AG09309 (cell line): ENCODE measurements around the gene TMEM86B.

Source experiments
- DNase-seq: peaks from one replicate; pipeline ENCODE4 v3.0.0-alpha.2; 2010; ENCODE audit warnings: low read depth
- H3K4me3 ChIP-seq: 2 replicates; pipeline ENCODE4 v1.5.1; 2011; ENCODE audit warnings: mild to moderate bottlenecking, low read depth, low read length, moderate library complexity; ENCODE audit not compliant: control insufficient read depth
- CTCF ChIP-seq: IDR thresholded peaks from 2 replicates; pipeline ENCODE4 v1.5.1; 2011; ENCODE audit warnings: mild to moderate bottlenecking, low read depth, low read length, inconsistent platforms; ENCODE audit not compliant: insufficient read depth, control insufficient read depth; ENCODE audit errors: missing control alignments

Gene TMEM86B

GRCh38 chr19:55228403-55229031 lies at the start of gene TMEM86B:
Gene TMEM86B (minus strand): TSS chr19:55228763. CDS start chr19:55228741, 22 bp downstream.
- DNase-seq: no peak
- H3K4me3 ChIP-seq: no peak within 1 kb of the TSS
- TF ChIP-seq CTCF: no peak

- no peak for DNase-seq
- TF ChIP-seq CTCF: no peak
- H3K4me3 ChIP-seq: no peak overlapping the region
These were observed 48.9 kb upstream of the TMEM86B start for GRCh38 chr19:55277494-55277893.

GRCh38 chr19:55276720-55277430 lies 48.3 kb upstream of the TMEM86B start:
- no peak for DNase-seq
- TF ChIP-seq CTCF: no peak
- no peak overlapping the region for H3K4me3 ChIP-seq

DNA sequence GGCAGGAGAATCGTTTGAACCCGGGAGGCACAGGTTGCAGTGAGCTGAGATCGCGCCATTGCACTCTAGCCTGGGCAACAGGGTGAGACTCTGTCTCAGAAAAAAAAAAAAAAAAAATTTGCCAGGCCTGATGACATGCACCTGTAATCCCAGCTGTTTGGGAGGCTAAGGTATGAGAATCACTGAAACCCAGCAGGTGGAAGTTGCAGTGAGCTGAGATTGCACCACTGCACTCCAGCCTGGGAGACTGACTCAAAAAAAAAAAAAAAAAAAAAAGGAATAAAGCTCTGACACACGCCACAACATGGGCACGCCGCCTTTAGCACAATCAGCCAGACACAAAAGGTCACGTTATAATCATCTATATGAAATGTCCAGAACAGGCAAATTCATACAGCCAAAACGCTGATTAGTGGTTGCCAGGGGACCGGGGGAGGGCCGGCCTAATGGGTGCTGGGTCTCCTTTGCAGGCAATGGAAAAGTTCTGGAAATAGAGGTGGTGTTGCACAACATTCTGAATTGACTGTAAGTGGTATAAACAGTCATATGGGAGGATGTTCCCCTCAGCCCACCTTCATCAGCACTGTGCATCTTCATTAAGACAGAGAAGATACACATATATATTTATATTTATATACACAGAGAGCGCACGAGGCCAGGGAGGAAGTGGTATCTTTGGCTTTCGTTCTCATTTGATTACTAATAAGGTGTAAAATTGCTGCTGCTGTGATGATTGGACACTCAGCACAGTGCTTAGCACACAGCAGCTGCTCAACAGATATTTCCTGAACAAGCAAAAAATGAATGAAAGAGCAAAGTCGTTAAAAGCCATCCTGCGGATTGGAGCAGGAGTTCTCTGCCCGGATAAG lies 47.5 kb upstream of the TMEM86B start:
- no peak for TF ChIP-seq CTCF
- H3K4me3 ChIP-seq: no peak overlapping the region
- no peak for DNase-seq

- DNase-seq: no peak
- H3K4me3 ChIP-seq: no peak overlapping the region
- TF ChIP-seq CTCF: no peak
These were observed 45.6 kb upstream of the TMEM86B start for GRCh38 chr19:55273978-55274707.

DNA sequence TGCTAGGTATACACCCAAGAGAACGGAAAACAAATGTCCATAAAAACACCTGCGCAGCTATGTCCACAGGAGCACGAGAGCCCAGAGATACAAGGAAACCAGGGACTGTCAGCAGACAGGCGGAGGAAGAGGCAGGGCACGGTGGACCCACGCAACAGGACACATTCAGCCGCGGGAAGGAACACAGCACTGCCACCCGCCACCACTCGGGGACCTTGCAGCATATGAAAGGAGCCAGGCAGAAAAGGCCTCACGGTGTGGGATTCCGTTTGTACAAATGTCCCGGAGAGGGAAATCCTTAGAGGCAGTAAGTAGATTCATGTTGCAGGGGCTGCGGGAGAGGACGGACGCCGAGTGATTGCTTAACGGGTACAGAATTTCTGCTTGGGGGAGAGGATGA lies 43.6 kb upstream of the TMEM86B start:
- TF ChIP-seq CTCF: no peak
- H3K4me3 ChIP-seq: no peak overlapping the region
- DNase-seq: no peak
